ENCODE measurements around the gene DOK3.
"Not testable (repeated sequence)": the region's sequence is repeated elsewhere in the genome, so short reads cannot be mapped to it uniquely, and the experiment has no call there.

The DOK3 gene

GRCh38 chr5:177492841-177493240, 16.8 kb downstream of the DOK3 start:
- no peaks in the 10 kb centered on the region for H3K27me3 ChIP-seq (ENCODE audit: low read depth)
- H3K4me3 ChIP-seq = no peak overlapping the region
- no peaks in the 10 kb centered on the region for H3K9me3 ChIP-seq
- peaks cover 70% of the 10 kb centered on the region for H3K36me3 ChIP-seq (replicated peaks)
- H3K4me1 ChIP-seq = peaks cover 19% of the 10 kb centered on the region
- in situ Hi-C loops (cut with MboI; ENCODE audit: low sequenced_read_pairs) = no loop called here
- no peak for DNase-seq (ENCODE audit: low spot score in 2 of 2)

- no peak overlapping the region for H3K4me3 ChIP-seq
- no peaks in the 10 kb centered on the region for H3K9me3 ChIP-seq
- no peaks in the 10 kb centered on the region for H3K27me3 ChIP-seq (ENCODE audit: low read depth)
- H3K36me3 ChIP-seq (replicated peaks) = peaks cover 76% of the 10 kb centered on the region
- in situ Hi-C loops (cut with MboI; ENCODE audit: low sequenced_read_pairs) = no loop called here
- no peak for DNase-seq (ENCODE audit: low spot score in 2 of 2)
- peaks cover 18% of the 10 kb centered on the region for H3K4me1 ChIP-seq
Measured at GRCh38 chr5:177491983-177492746, 17.5 kb downstream of the DOK3 start.

GRCh38 chr5:177491429-177491945, 18.1 kb downstream of the DOK3 start:
- in situ Hi-C loops (cut with MboI; ENCODE audit: low sequenced_read_pairs) = no loop called here
- H3K4me3 ChIP-seq = no peak overlapping the region
- DNase-seq (ENCODE audit: low spot score in 2 of 2) = peak in 1 of 2 experiments; percentile 74
- H3K9me3 ChIP-seq = no peaks in the 10 kb centered on the region
- H3K4me1 ChIP-seq = peaks cover 17% of the 10 kb centered on the region
- peaks cover 79% of the 10 kb centered on the region for H3K36me3 ChIP-seq (replicated peaks)
- no peaks in the 10 kb centered on the region for H3K27me3 ChIP-seq (ENCODE audit: low read depth)

GRCh38 chr5:177490992-177491391, 18.6 kb downstream of the DOK3 start:
- no peaks in the 10 kb centered on the region for H3K9me3 ChIP-seq
- in situ Hi-C loops (cut with MboI; ENCODE audit: low sequenced_read_pairs) = no loop called here
- H3K27me3 ChIP-seq (ENCODE audit: low read depth) = no peaks in the 10 kb centered on the region
- H3K36me3 ChIP-seq (replicated peaks) = peaks cover 81% of the 10 kb centered on the region
- DNase-seq (ENCODE audit: low spot score in 2 of 2) = no peak
- H3K4me3 ChIP-seq = no peak overlapping the region
- peaks cover 12% of the 10 kb centered on the region for H3K4me1 ChIP-seq

GRCh38 chr5:177490311-177490991, 19.2 kb downstream of the DOK3 start:
- Histone ChIP-seq H3K9me3 (no peaks in the 10 kb centered on the region), H3K27me3 (ENCODE audit: low read depth) (no peaks in the 10 kb centered on the region), H3K36me3 (replicated peaks) (peaks cover 76% of the 10 kb centered on the region), H3K4me3 (no peak overlapping the region), H3K4me1 (peaks cover 7% of the 10 kb centered on the region)
- DNase-seq (ENCODE audit: low spot score in 2 of 2) = no peak
- in situ Hi-C loops (cut with MboI; ENCODE audit: low sequenced_read_pairs) = no loop called here

- no peaks in the 10 kb centered on the region for H3K9me3 ChIP-seq
- H3K36me3 ChIP-seq (replicated peaks) = peaks cover 70% of the 10 kb centered on the region
- H3K4me3 ChIP-seq = no peak overlapping the region
- H3K4me1 ChIP-seq = no peaks in the 10 kb centered on the region
- H3K27me3 ChIP-seq (ENCODE audit: low read depth) = no peaks in the 10 kb centered on the region
- DNase-seq (ENCODE audit: low spot score in 2 of 2) = no peak
- in situ Hi-C loops (cut with MboI; ENCODE audit: low sequenced_read_pairs) = no loop called here
Measured at GRCh38 chr5:177489119-177489716, 20.4 kb downstream of the DOK3 start.

GRCh38 chr5:177487975-177488374, 21.7 kb downstream of the DOK3 start:
- no peak for DNase-seq (ENCODE audit: low spot score in 2 of 2)
- Histone ChIP-seq H3K4me3 (no peak overlapping the region), H3K36me3 (replicated peaks) (peaks cover 68% of the 10 kb centered on the region), H3K9me3 (no peaks in the 10 kb centered on the region), H3K27me3 (ENCODE audit: low read depth) (no peaks in the 10 kb centered on the region), H3K4me1 (no peaks in the 10 kb centered on the region)
- in situ Hi-C loops (cut with MboI; ENCODE audit: low sequenced_read_pairs) = no loop called here

GRCh38 chr5:177487144-177487543, 22.5 kb downstream of the DOK3 start:
- no peaks in the 10 kb centered on the region for H3K9me3 ChIP-seq
- no peaks in the 10 kb centered on the region for H3K4me1 ChIP-seq
- H3K27me3 ChIP-seq (ENCODE audit: low read depth) = no peaks in the 10 kb centered on the region
- no peak overlapping the region for H3K4me3 ChIP-seq
- DNase-seq (ENCODE audit: low spot score in 2 of 2) = no peak
- in situ Hi-C loops (cut with MboI; ENCODE audit: low sequenced_read_pairs) = no loop called here
- H3K36me3 ChIP-seq (replicated peaks) = peaks cover 62% of the 10 kb centered on the region

- in situ Hi-C loops (cut with MboI; ENCODE audit: low sequenced_read_pairs) = no loop called here
- no peaks in the 10 kb centered on the region for H3K9me3 ChIP-seq
- peaks cover 56% of the 10 kb centered on the region for H3K36me3 ChIP-seq (replicated peaks)
- H3K4me1 ChIP-seq = no peaks in the 10 kb centered on the region
- no peak overlapping the region for H3K4me3 ChIP-seq
- DNase-seq (ENCODE audit: low spot score in 2 of 2) = no peak
- no peaks in the 10 kb centered on the region for H3K27me3 ChIP-seq (ENCODE audit: low read depth)
Measured at GRCh38 chr5:177486256-177486655, 23.4 kb downstream of the DOK3 start.

- in situ Hi-C loops (cut with MboI; ENCODE audit: low sequenced_read_pairs); H3K4me1 ChIP-seq; H3K9me3 ChIP-seq; H3K27me3 ChIP-seq (ENCODE audit: low read depth); DNase-seq (ENCODE audit: low spot score in 2 of 2); H3K4me3 ChIP-seq: not testable (repeated sequence)
- peaks cover 51% of the 10 kb centered on the region for H3K36me3 ChIP-seq (replicated peaks)
Measured at GRCh38 chr5:177485753-177486152, 23.9 kb downstream of the DOK3 start.

GRCh38 chr5:177484902-177485549, 24.6 kb downstream of the DOK3 start:
- DNase-seq (ENCODE audit: low spot score in 2 of 2) = no peak
- Histone ChIP-seq H3K4me3 (no peak overlapping the region), H3K27me3 (ENCODE audit: low read depth) (no peaks in the 10 kb centered on the region), H3K9me3 (no peaks in the 10 kb centered on the region), H3K36me3 (replicated peaks) (peaks cover 43% of the 10 kb centered on the region), H3K4me1 (no peaks in the 10 kb centered on the region)
- in situ Hi-C loops (cut with MboI; ENCODE audit: low sequenced_read_pairs) = no loop called here

- no peaks in the 10 kb centered on the region for H3K4me1 ChIP-seq
- no peaks in the 10 kb centered on the region for H3K27me3 ChIP-seq (ENCODE audit: low read depth)
- in situ Hi-C loops (cut with MboI; ENCODE audit: low sequenced_read_pairs) = no loop called here
- DNase-seq (ENCODE audit: low spot score in 2 of 2) = no peak
- no peak overlapping the region for H3K4me3 ChIP-seq
- H3K36me3 ChIP-seq (replicated peaks) = peaks cover 37% of the 10 kb centered on the region
- H3K9me3 ChIP-seq = no peaks in the 10 kb centered on the region
Measured at GRCh38 chr5:177483994-177484901, 25.4 kb downstream of the DOK3 start.

GRCh38 chr5:177483042-177483441, 26.6 kb downstream of the DOK3 start:
- Histone ChIP-seq H3K4me3 (no peak overlapping the region), H3K9me3 (no peaks in the 10 kb centered on the region), H3K27me3 (ENCODE audit: low read depth) (no peaks in the 10 kb centered on the region), H3K4me1 (no peaks in the 10 kb centered on the region), H3K36me3 (replicated peaks) (peaks cover 28% of the 10 kb centered on the region)
- no peak for DNase-seq (ENCODE audit: low spot score in 2 of 2)
- in situ Hi-C loops (cut with MboI; ENCODE audit: low sequenced_read_pairs) = no loop called here

Data from HAP-1 (cell line).